Neuronal stem cell (in vitro differentiated cells): ENCODE results near the gene HADH.

Experiments used
- DNase-seq: peaks from one replicate; pipeline ENCODE4 v3.0.0-alpha.2; 2013; ENCODE audit warnings: low spot score
- H2AFZ ChIP-seq: one replicate; pipeline ENCODE4 v1.6.1; 2013; ENCODE audit warnings: mild to moderate bottlenecking, low read length, inconsistent platforms
- H2AK5ac ChIP-seq: 2 replicates; pipeline ENCODE4 v1.6.1; 2013; ENCODE audit warnings: low read depth, mild to moderate bottlenecking, inconsistent platforms, low read length, moderate library complexity, mixed read lengths
- H2BK120ac ChIP-seq: 2 replicates; pipeline ENCODE4 v1.6.1; 2013; ENCODE audit warnings: low read depth, mild to moderate bottlenecking, inconsistent platforms, low read length, moderate library complexity, mixed read lengths
- H2BK12ac ChIP-seq: one replicate; pipeline ENCODE4 v1.6.1; 2013; ENCODE audit warnings: low read length, inconsistent platforms
- H2BK15ac ChIP-seq: 2 replicates; pipeline ENCODE4 v1.6.1; 2013; ENCODE audit warnings: mild to moderate bottlenecking, low read length, inconsistent platforms, mixed read lengths
- H2BK5ac ChIP-seq: one replicate; pipeline ENCODE4 v1.6.1; 2013; ENCODE audit warnings: inconsistent platforms, mild to moderate bottlenecking, low read length, moderate library complexity
- H3K14ac ChIP-seq: one replicate; pipeline ENCODE4 v1.6.1; 2013; ENCODE audit warnings: low read length, inconsistent platforms
- H3K18ac ChIP-seq: 2 replicates; pipeline ENCODE4 v1.6.1; 2013; ENCODE audit warnings: low read length, inconsistent platforms
- H3K23ac ChIP-seq: 2 replicates; pipeline ENCODE4 v1.6.1; 2013; ENCODE audit warnings: low read depth, mild to moderate bottlenecking, mixed read lengths, low read length, inconsistent platforms; ENCODE audit not compliant: poor library complexity
- H3K27ac ChIP-seq: replicated peaks from 3 replicates; pipeline ENCODE4 v1.5.1; 2013; ENCODE audit warnings: low read length, inconsistent platforms
- H3K27me3 ChIP-seq, 3 experiments: 2 replicates each; pipeline ENCODE4 v1.6.1; 2013; ENCODE audit warnings: low read length in 3 of 3, mild to moderate bottlenecking in 2 of 3, inconsistent platforms in 1 of 3, low read depth in 1 of 3, mixed read lengths in 1 of 3, moderate library complexity in 1 of 3; ENCODE audit not compliant: control insufficient read depth in 3 of 3, insufficient read depth in 3 of 3
- H3K36me3 ChIP-seq, 2 donors: replicated peaks in 1 of 2; 2 replicates each; pipeline ENCODE4 v1.6.1; 2013; ENCODE audit warnings: low read length in 2 of 2; ENCODE audit not compliant: control insufficient read depth in 2 of 2, insufficient read depth in 2 of 2
- H3K4ac ChIP-seq: 2 replicates; pipeline ENCODE4 v1.6.1; 2013; ENCODE audit warnings: inconsistent platforms, mild to moderate bottlenecking, low read length, moderate library complexity
- H3K4me1 ChIP-seq, 2 donors: 1 replicate in 1 of 2; 2 replicates in 1 of 2; pipeline ENCODE4 v1.6.1; 2013; ENCODE audit warnings: low read length in 2 of 2, low read depth in 1 of 2; ENCODE audit not compliant: control insufficient read depth in 2 of 2, insufficient read depth in 1 of 2
- H3K4me2 ChIP-seq: one replicate; pipeline ENCODE4 v1.6.1; 2013; ENCODE audit warnings: mild to moderate bottlenecking, low read length, inconsistent platforms; ENCODE audit not compliant: insufficient read depth, poor library complexity, severe bottlenecking
- H3K4me3 ChIP-seq, 2 donors: 2 replicates each; pipeline ENCODE4 v1.5.1; 2013; ENCODE audit warnings: low read length in 2 of 2, mild to moderate bottlenecking in 2 of 2, inconsistent platforms in 1 of 2, moderate library complexity in 1 of 2
- H3K79me1 ChIP-seq: one replicate; pipeline ENCODE4 v1.6.1; 2013; ENCODE audit warnings: low read depth, mild to moderate bottlenecking, inconsistent platforms, low read length, moderate library complexity
- H3K9ac ChIP-seq: one replicate; pipeline ENCODE4 v1.6.1; 2013; ENCODE audit warnings: mild to moderate bottlenecking, low read depth, low read length, inconsistent platforms; ENCODE audit not compliant: poor library complexity
- H3K9me3 ChIP-seq, 2 donors: replicated peaks in 1 of 2; 2 replicates each; pipeline versions ENCODE3 to v1.6.1; 2013; ENCODE audit warnings: low read length in 2 of 2, mild to moderate bottlenecking in 2 of 2, inconsistent platforms in 1 of 2, low read depth in 1 of 2, mixed read lengths in 1 of 2, moderate library complexity in 1 of 2; ENCODE audit not compliant: control insufficient read depth in 2 of 2, insufficient read depth in 1 of 2
- H4K8ac ChIP-seq: one replicate; pipeline ENCODE4 v1.6.1; 2013; ENCODE audit warnings: low read depth, mild to moderate bottlenecking, inconsistent platforms, low read length, moderate library complexity
- H4K91ac ChIP-seq: one replicate; pipeline ENCODE4 v1.6.1; 2013; ENCODE audit warnings: low read length, low read depth, mild to moderate bottlenecking, inconsistent platforms; ENCODE audit not compliant: poor library complexity
- WGBS, 2 donors: extraction: QIAGEN DNeasy Blood & Tissue Kit; methylation state at CpG; one replicate each; pipeline ENCODE4 v1.1.7; 2013; ENCODE audit warnings: missing lambda C conversion rate in 2 of 2, mixed read lengths in 1 of 2; ENCODE audit not compliant: insufficient read length in 2 of 2, insufficient replicate concordance in 1 of 2; ENCODE audit errors: extremely low coverage in 2 of 2; 5-methylcytosine and 5-hydroxymethylcytosine counted together

Gene HADH

DNA sequence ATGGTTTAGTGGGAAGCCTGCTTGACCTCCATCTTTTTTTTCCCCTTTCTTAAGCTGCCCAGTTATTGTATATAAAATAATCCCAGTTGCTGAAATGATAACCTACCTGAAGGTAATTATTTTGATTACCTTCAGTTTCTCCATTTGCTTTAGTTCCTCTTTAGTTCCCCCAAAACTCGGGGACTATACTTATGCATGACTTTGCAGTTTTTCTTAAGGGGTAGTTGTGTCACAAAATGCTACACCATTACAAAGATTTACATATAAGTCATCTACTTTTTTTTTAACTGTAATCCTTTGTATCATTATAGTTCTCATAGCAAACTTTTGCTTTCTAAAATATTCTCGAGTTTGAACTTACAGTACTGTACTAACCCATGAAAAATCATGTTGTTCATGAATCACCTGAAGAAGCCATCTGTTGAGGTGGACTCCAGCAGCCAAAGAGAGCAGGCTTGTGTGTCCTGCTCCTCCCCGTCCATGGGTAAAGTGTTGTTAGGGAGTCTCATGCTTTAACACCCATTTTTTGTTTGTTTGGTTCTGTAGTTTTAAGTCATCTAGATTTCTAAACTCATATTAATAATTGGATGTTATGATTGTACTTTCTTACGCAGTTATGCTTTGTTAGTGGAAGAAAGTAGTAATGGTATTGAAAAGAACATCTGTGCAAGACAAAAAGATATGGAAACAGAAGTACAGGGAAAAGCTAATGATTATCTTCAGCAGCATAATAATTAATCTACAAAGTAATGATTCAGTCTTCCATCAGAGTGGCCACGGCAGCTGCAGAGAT, 34.6 kb downstream of the HADH start:
- Histone ChIP-seq H3K4ac (no peak overlapping the region), H3K27me3 (no peaks in the 10 kb centered on the region), H3K36me3 (peaks cover 33 to 93% of the 10 kb centered on the region in 2 donors), H2BK12ac (no peak overlapping the region), H3K9me3 (no peaks in the 10 kb centered on the region), H2BK15ac (no peak overlapping the region), H3K4me2 (no peak overlapping the region), H3K9ac (no peak overlapping the region), H2BK5ac (no peak overlapping the region), H3K27ac (no peak overlapping the region), H4K91ac (no peak overlapping the region), H3K14ac (no peak overlapping the region), H2AK5ac (no peak overlapping the region), H3K4me1 (peaks cover 0 to 7% of the 10 kb centered on the region in 2 donors), H3K4me3 (no peak overlapping the region), H2BK120ac (no peak overlapping the region), H4K8ac (no peak overlapping the region), H3K23ac (no peak overlapping the region), H2AFZ (no peak overlapping the region), H3K79me1 (no peaks in the 10 kb centered on the region), H3K18ac (no peak overlapping the region)
- no CpG with 5 or more reads among the region's 5 CpGs for WGBS, 2 donors
- no peak for DNase-seq

DNA sequence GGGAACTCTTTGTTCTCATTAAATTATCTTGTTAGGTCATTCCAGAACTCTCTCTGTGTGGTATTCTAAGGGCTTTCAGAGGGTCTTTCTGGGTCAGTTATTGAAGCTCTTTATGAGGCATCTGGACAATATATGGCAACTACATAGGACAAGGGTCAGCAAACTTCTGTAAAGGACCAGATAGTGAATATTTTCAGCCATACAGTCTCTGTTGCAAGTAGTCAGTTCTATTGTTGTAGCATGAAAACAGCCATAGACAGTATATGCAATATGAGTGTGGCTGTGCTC, 35.1 kb downstream of the HADH start:
- Histone ChIP-seq H4K8ac (no peak overlapping the region), H3K4me3 (no peak overlapping the region), H3K36me3 (peaks cover 32 to 93% of the 10 kb centered on the region in 2 donors), H3K9ac (no peak overlapping the region), H3K14ac (no peak overlapping the region), H3K9me3 (no peaks in the 10 kb centered on the region), H3K4me2 (no peak overlapping the region), H3K4me1 (peaks cover 0 to 7% of the 10 kb centered on the region in 2 donors), H3K18ac (no peak overlapping the region), H3K4ac (no peak overlapping the region), H4K91ac (no peak overlapping the region), H2BK5ac (no peak overlapping the region), H2AK5ac (no peak overlapping the region), H3K79me1 (no peaks in the 10 kb centered on the region), H3K27me3 (no peaks in the 10 kb centered on the region), H2AFZ (no peak overlapping the region), H3K23ac (no peak overlapping the region), H3K27ac (no peak overlapping the region), H2BK120ac (no peak overlapping the region), H2BK12ac (no peak overlapping the region), H2BK15ac (no peak overlapping the region)
- DNase-seq, result no peak

DNA sequence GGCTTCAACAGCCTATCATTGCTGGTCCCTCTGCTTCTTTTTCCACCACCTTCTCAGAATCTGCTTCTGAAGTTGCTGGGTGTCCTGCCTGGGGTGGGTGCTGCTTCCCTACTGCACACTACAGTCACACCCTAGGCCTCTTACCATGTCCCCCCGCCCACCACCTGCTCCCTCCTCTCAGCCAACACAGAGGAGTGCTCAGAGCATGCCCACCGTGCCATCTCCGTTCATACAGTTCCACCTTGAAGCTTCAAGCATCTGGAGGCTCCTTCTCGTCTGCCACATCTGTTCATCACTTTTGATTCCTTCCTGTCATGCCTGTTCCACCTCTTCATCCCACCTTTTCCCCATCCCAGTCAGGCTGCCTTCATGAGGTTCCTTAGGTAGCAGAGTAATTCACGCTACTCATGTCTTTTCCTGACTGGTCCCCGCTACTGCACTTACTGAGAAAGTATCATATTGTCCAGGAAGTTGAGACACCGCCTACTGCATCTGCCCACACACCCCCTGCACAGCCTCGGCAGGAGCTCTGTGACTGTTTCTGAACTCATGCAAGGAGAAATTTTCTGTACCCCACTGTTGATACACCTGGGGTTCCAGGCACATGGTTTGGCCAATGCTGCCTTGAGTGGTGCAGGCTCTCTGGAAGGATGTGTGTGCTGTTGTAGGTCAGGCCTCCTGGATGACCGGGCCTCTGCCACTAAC, 39.5 kb downstream of the HADH start:
- no peak overlapping the region for H3K4me3 ChIP-seq
- WGBS, 2 donors, result no CpG with 5 or more reads among the region's 9 CpGs
- no peak overlapping the region for H3K18ac ChIP-seq
- no peak for DNase-seq
- H3K9me3 ChIP-seq, result peaks cover 0 to 3% of the 10 kb centered on the region in 2 donors
- H3K4me1 ChIP-seq, result peaks cover 2 to 9% of the 10 kb centered on the region in 2 donors
- no peak overlapping the region for H2AFZ ChIP-seq
- no peak overlapping the region for H2AK5ac ChIP-seq
- H2BK5ac ChIP-seq, result no peak overlapping the region
- no peak overlapping the region for H3K9ac ChIP-seq
- no peak overlapping the region for H3K23ac ChIP-seq
- H2BK15ac ChIP-seq, result no peak overlapping the region
- no peaks in the 10 kb centered on the region for H3K27me3 ChIP-seq
- peaks cover 21 to 85% of the 10 kb centered on the region in 2 donors for H3K36me3 ChIP-seq
- H3K4ac ChIP-seq, result no peak overlapping the region
- no peak overlapping the region for H3K4me2 ChIP-seq
- H2BK120ac ChIP-seq, result no peak overlapping the region
- no peak overlapping the region for H4K91ac ChIP-seq
- no peaks in the 10 kb centered on the region for H3K79me1 ChIP-seq
- H4K8ac ChIP-seq, result no peak overlapping the region
- H2BK12ac ChIP-seq, result no peak overlapping the region
- no peak overlapping the region for H3K27ac ChIP-seq
- no peak overlapping the region for H3K14ac ChIP-seq

DNA sequence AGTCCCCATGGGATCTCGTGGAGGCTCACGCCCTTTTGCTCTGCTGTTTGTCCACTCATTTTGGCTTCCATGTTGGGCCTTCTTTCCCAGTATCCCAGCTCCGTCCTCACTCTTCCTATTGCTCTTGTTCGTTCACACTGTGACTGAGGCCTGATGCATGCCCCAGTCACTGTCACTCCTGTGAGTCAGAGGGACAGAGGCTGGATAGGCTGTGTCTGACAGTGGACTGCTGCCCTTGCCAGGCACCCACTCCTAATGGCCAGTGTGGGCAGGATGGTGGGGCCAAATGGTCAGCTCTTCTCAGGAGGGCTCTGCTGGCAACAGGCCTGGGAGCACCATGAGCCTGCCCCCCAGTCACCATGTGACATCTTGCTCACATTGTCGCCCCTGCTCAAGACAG, 40.0 kb downstream of the HADH start:
- no peak for DNase-seq
- Histone ChIP-seq H3K27me3 (no peaks in the 10 kb centered on the region), H3K36me3 (peaks cover 19 to 85% of the 10 kb centered on the region in 2 donors), H3K9me3 (peaks cover 0 to 3% of the 10 kb centered on the region in 2 donors), H3K4ac (no peak overlapping the region), H3K27ac (no peak overlapping the region), H4K8ac (no peak overlapping the region), H4K91ac (no peak overlapping the region), H3K14ac (no peak overlapping the region), H3K23ac (no peak overlapping the region), H2AK5ac (no peak overlapping the region), H3K4me3 (no peak overlapping the region), H3K4me2 (no peak overlapping the region), H3K79me1 (no peaks in the 10 kb centered on the region), H2BK5ac (no peak overlapping the region), H2BK15ac (no peak overlapping the region), H2BK12ac (no peak overlapping the region), H2AFZ (no peak overlapping the region), H3K9ac (no peak overlapping the region), H2BK120ac (no peak overlapping the region), H3K4me1 (peaks cover 2 to 9% of the 10 kb centered on the region in 2 donors), H3K18ac (no peak overlapping the region)
- no CpG with 5 or more reads among the region's 5 CpGs for WGBS, 2 donors
